Activated T-helper 1 cell treated with anti-CD3 and anti-CD28 coated beads, Interleukin-2, amount 50 U/mL, for 16 hours (primary cell): ENCODE data around the gene DHX16.
A peak's percentile ranks its signal among the peaks of the same experiment; 100 is the strongest.

Source experiments
- DNase-seq, 2 donors: peaks; one replicate each; pipeline ENCODE4 v3.0.0-alpha.2; 2020; ENCODE audit warnings: low read depth in 1 of 2, low spot score in 1 of 2

The DHX16 gene

GRCh38 chr6:30696432-30696831 lies 23.6 kb upstream of the DHX16 start:
- DNase-seq = no peak

GRCh38 chr6:30691208-30691847 lies 18.5 kb upstream of the DHX16 start:
- DNase-seq = no peak

GRCh38 chr6:30690403-30691207 lies 17.8 kb upstream of the DHX16 start, which contains the start of gene NRM:
Gene NRM, minus strand, starts transcription at chr6:30690984. Its CDS starts 10 bp downstream, at chr6:30690974.
- peak; percentile 41 to 68 for DNase-seq

- no peak for DNase-seq
These were observed 17.2 kb upstream of the DHX16 start for GRCh38 chr6:30689985-30690384.

GRCh38 chr6:30689022-30689865 lies 16.4 kb upstream of the DHX16 start:
- DNase-seq = no peak

- DNase-seq = no peak
These were observed 15.8 kb upstream of the DHX16 start for GRCh38 chr6:30688569-30688968.

GRCh38 chr6:30687659-30688431 lies 15.0 kb upstream of the DHX16 start:
- no peak for DNase-seq

GRCh38 chr6:30686908-30687658 lies 14.3 kb upstream of the DHX16 start:
- peak; percentile 42 to 66 for DNase-seq

GRCh38 chr6:30686009-30686907 lies 13.5 kb upstream of the DHX16 start, which contains the start of gene PPP1R18:
Gene PPP1R18, minus strand, starts transcription at chr6:30686645. Its CDS starts 627 bp downstream, at chr6:30686018.
- DNase-seq = peak; percentile 71 to 75

GRCh38 chr6:30685157-30686008 lies 12.6 kb upstream of the DHX16 start:
- no peak for DNase-seq

GRCh38 chr6:30684386-30685156 lies 11.8 kb upstream of the DHX16 start:
- peak in 1 of 2 donors; percentile 30 for DNase-seq

GRCh38 chr6:30683980-30684338 lies 11.2 kb upstream of the DHX16 start:
- DNase-seq = no peak

- DNase-seq = no peak
These were observed 10.6 kb upstream of the DHX16 start for GRCh38 chr6:30683183-30683979.

- peak; percentile 78 to 85 for DNase-seq
These were observed 9.6 kb upstream of the DHX16 start for GRCh38 chr6:30682143-30683117.

- no peak for DNase-seq
These were observed 8.9 kb upstream of the DHX16 start for GRCh38 chr6:30681766-30682142.
